ENCODE data around the gene SFMBT2. TPM values are rescaled to one million over a fixed set of nuclear protein-coding genes. Genes with fewer than 3 reads are reported as not detected.
A peak's percentile ranks its signal among the peaks of the same experiment; 100 is the strongest.

The SFMBT2 gene
- total and polyA plus RNA-seq, 2 of the 13 experiments (the other 11 are each of a cell fraction or from before 2014, with no cell fraction given), result 0.01 to 0.02 TPM

GRCh38 chr10:7251696-7252465 lies 159.0 kb downstream of the SFMBT2 start (continued):
- TF ChIP-seq ZNF800 (CRISPR knock-in tag; IDR thresholded peaks at IDR 0.05), result no peak

- Histone ChIP-seq H3K27ac (ENCODE audit: extremely low read length, insufficient read depth, low read length) (no peak overlapping the region), H4K20me1 (ENCODE audit: insufficient read depth, low read length) (no peaks in the 10 kb centered on the region), H3K4me2 (ENCODE audit: low read depth, low read length) (no peak overlapping the region), H2AFZ (ENCODE audit: low read length) (no peak overlapping the region), H3K9me3 (ENCODE audit: low read length) (no peaks in the 10 kb centered on the region), H3K27me3 (ENCODE audit: control insufficient read depth in 1 of 2, insufficient read depth in 2 of 2, low read length in 2 of 2) (no peaks in the 10 kb centered on the region; a peak in 2 of 5 replicates), H3K36me3 (replicated peaks in 1 of 2; ENCODE audit: control insufficient read depth in 1 of 2, insufficient read depth in 2 of 2, low read length in 2 of 2) (no peaks in the 10 kb centered on the region), H3K4me1 (ENCODE audit: insufficient read depth, low read length) (no peaks in the 10 kb centered on the region), H3K4me3 (replicated peaks in 1 of 3; ENCODE audit: insufficient read depth in 1 of 3, low read depth in 2 of 3, low read length in 3 of 3) (no peak overlapping the region), H3K9ac (ENCODE audit: insufficient read depth, low read depth, low read length) (no peak overlapping the region), H3K79me2 (ENCODE audit: insufficient read depth, low read length) (no peaks in the 10 kb centered on the region)
- DNase-seq (ENCODE audit: low spot score) (no peak), FAIRE-seq (no peak), ATAC-seq (no peak; the same call in 2 of the 3 replicates)
- no TSS peak for BruUV-seq (replicated peaks)
- WGBS (ENCODE audit: low lambda C conversion rate), result 0% methylated on average over 5 of the region's 5 CpGs
- POLR2A ChIA-PET, result no interaction called here
- CTCF ChIA-PET (ENCODE audit: low intra/inter-chr PET ratio, low total read pairs), result no interaction called here
- TF ChIP-seq FOXA3 (CRISPR knock-in tag; IDR thresholded peaks at IDR 0.05) (0 out of 2 replicates have a peak, but pooled peaks have one; percentile 16), FOSL2 (CRISPR knock-in tag; IDR thresholded peaks at IDR 0.05) (0 out of 2 replicates have a peak, but pooled peaks have one; percentile 28), ZNF367 (CRISPR knock-in tag; IDR thresholded peaks at IDR 0.05; ENCODE audit: borderline replicate concordance) (no peak)
- intact Hi-C loops (cut with micrococcal nuclease; ENCODE audit: unreplicated experiment) (no loop called here), in situ Hi-C loops (cut with HindIII; ENCODE audit: extremely low pct_ligation_motif_present, low pct_unique_long_range_greater_than_20kb) (no loop called here)
Measured at GRCh38 chr10:7250236-7250635, 160.6 kb downstream of the SFMBT2 start.

All from HepG2 (cell line).